Stimulated activated CD4-positive, alpha-beta T cell treated with anti-CD3 and anti-CD28 coated beads, Interleukin-2, amount 100 ng/mL, for 24 hours (primary cell): ENCODE results near the gene PTDSS2.
A peak's percentile ranks its signal among the peaks of the same experiment; 100 is the strongest.
"Not testable (repeated sequence)": the region's sequence is repeated elsewhere in the genome, so short reads cannot be mapped to it uniquely, and the experiment has no call there.

Experiments
- DNase-seq, 2 donors: peaks; one replicate each; pipeline ENCODE4 v3.0.0-alpha.2; 2020

Gene PTDSS2

GRCh38 chr11:508956-509355 lies 58.9 kb downstream of the PTDSS2 start:
- no peak for DNase-seq

GRCh38 chr11:512761-513595 lies 62.9 kb downstream of the PTDSS2 start:
- DNase-seq = no peak

- DNase-seq = no peak
Observed at GRCh38 chr11:514606-515005, 64.5 kb downstream of the PTDSS2 start.

GRCh38 chr11:515131-515530 lies 65.1 kb downstream of the PTDSS2 start:
- DNase-seq = no peak

GRCh38 chr11:516400-516799 lies 66.3 kb downstream of the PTDSS2 start:
- DNase-seq = no peak

GRCh38 chr11:516918-517685 lies 67.0 kb downstream of the PTDSS2 start:
- not testable (repeated sequence) for DNase-seq

GRCh38 chr11:518463-519202 lies 68.6 kb downstream of the PTDSS2 start:
- DNase-seq = peak; percentile 87 to 88

- no peak for DNase-seq
Observed at GRCh38 chr11:520428-521176, 70.5 kb downstream of the PTDSS2 start.

GRCh38 chr11:521177-521688 lies 71.2 kb downstream of the PTDSS2 start:
- no peak for DNase-seq

- DNase-seq = no peak
Observed at GRCh38 chr11:526192-526591, 76.1 kb downstream of the PTDSS2 start.

GRCh38 chr11:528166-528814 lies 78.2 kb downstream of the PTDSS2 start:
- no peak for DNase-seq

- DNase-seq = no peak
Observed at GRCh38 chr11:528815-529727, 79.0 kb downstream of the PTDSS2 start.

- DNase-seq = no peak
Observed at GRCh38 chr11:529728-530411, 79.8 kb downstream of the PTDSS2 start.

- no peak for DNase-seq
Observed at GRCh38 chr11:530960-531831, 81.1 kb downstream of the PTDSS2 start.

GRCh38 chr11:531919-532526 lies 81.9 kb downstream of the PTDSS2 start:
- no peak for DNase-seq

- no peak for DNase-seq
Observed at GRCh38 chr11:532527-532985, 82.5 kb downstream of the PTDSS2 start.

- no peak for DNase-seq
Observed at GRCh38 chr11:532986-533585, 83.0 kb downstream of the PTDSS2 start.
